Retinal pigment epithelial cell (primary cell): ENCODE results near the gene WNT9A.
"Not testable (repeated sequence)": the region's sequence is repeated elsewhere in the genome, so short reads cannot be mapped to it uniquely, and the experiment has no call there.

Experiments used
- DNase-seq: peaks from one replicate; pipeline ENCODE4 v3.0.0-alpha.2; 2010; ENCODE audit warnings: low read depth
- H3K4me3 ChIP-seq: 2 replicates; pipeline ENCODE4 v1.5.1; 2011; ENCODE audit warnings: mild to moderate bottlenecking, low read length, control low read depth, moderate library complexity
- TF ChIP-seq, protein P1 (sequence below): conservative IDR thresholded peaks from 2 replicates; pipeline ENCODE4 v1.5.1; 2011; ENCODE audit warnings: low read depth, low read length, control low read depth, inconsistent platforms

WNT9A gene

DNA sequence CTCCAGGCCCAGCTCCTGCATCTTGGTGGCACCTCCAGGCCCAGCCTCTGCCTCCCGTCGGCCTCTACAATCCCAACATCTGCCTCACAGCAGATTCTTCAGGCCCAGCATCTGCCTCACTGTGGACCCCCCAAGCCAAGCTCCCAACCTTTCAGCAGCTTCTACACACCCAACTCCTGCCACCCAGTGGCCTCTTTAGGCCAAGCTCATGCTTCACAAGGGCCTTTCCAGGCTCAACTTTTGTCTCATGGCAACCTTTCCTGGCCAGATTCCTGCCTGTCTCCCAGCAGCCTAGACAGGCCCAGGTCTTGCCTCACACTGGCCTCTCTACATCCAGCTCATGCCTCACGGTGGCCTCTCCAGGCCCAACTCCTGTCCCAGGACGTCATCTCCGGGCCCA lies 20.1 kb upstream of the WNT9A start:
- not testable (repeated sequence) for DNase-seq, H3K4me3 ChIP-seq

DNA sequence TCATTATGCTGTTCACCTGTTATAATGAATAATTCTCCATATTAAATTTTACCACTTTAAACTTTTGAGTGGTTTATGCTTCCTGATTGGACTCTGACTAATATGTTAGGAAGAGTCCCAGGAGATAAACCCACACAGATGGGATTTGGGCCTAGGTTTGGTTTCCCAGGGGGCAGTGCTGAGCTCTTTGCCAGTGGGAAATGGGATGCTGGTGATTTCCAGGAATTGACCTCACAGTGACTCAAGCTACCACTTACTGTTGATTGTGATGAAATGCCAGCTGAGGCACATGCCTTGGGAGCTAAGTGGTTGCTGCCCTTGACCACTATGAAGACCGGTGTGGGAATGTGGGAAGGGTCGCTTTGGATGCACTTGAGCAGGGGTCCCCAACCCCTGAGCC lies 19.0 kb upstream of the WNT9A start:
- DNase-seq, H3K4me3 ChIP-seq: not testable (repeated sequence)

DNA sequence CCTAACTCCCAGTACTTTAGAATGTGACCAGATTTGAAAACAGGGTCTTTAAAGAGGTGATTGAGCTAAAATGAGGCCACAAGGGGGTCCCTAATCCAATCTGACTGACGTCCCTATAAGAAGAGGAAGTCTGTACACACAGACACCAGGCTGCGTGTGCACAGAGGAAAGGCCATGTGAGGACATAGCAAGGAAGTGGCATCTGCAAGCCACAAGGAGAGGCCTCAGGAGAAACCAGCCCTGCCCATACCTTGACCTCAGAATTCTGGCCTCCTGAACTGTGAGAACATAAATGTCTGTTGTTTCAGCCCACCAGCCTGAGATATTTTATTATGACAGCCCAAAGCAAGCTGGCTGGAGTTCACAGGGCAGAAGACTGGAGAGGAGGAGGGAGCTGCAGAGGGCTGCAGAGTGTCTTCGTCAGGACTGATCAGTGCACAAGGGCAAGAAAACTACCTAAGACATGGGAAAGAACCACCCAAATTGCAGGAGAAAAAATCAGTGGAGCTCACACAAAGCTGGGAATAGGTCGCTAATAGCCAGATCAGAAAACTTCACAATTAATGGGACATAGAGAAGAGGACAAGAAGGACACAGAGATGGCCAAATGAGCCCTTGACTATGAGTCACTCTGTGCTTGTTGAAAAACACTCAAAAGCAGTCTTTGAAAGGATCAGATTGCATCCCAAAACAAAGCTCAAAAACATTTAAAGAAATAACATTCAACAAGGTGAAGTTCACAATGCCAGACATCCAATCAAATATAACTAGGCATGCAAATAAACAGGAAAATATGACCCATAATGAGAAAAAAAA lies 14.1 kb upstream of the WNT9A start:
- TF ChIP-seq, protein P1, sequence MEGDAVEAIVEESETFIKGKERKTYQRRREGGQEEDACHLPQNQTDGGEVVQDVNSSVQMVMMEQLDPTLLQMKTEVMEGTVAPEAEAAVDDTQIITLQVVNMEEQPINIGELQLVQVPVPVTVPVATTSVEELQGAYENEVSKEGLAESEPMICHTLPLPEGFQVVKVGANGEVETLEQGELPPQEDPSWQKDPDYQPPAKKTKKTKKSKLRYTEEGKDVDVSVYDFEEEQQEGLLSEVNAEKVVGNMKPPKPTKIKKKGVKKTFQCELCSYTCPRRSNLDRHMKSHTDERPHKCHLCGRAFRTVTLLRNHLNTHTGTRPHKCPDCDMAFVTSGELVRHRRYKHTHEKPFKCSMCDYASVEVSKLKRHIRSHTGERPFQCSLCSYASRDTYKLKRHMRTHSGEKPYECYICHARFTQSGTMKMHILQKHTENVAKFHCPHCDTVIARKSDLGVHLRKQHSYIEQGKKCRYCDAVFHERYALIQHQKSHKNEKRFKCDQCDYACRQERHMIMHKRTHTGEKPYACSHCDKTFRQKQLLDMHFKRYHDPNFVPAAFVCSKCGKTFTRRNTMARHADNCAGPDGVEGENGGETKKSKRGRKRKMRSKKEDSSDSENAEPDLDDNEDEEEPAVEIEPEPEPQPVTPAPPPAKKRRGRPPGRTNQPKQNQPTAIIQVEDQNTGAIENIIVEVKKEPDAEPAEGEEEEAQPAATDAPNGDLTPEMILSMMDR: no peak

DNA sequence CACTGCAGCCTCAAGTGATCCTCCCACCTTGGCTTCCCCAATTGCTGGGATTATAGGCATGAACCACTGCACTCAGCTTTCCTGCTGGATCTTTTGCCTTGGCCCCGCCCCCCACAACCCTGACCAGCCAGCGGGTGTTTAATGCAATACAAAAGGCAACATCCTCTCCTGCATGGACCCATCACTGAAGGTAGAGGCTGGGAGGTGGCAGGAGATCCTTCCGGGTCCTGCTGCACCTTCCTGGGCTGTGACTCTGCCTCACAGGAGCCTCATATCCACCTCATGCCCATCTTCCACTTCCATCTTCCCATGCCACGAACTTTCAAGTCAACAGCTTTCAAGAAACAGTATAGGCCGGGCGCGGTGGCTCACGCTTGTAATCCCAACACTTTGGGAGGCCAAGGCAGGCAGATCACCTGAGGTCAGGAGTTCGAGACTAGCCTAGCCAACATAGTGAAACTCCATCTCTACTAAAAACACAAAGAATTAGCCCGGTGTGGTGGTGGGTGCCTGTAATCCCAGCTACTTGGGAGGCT lies 11.7 kb upstream of the WNT9A start:
- H3K4me3 ChIP-seq: no peak overlapping the region
- DNase-seq: no peak
- TF ChIP-seq, protein P1: no peak

More for the DNA sequence above, 14.1 kb upstream of the WNT9A start:
- DNase-seq: no peak
- no peak overlapping the region for H3K4me3 ChIP-seq

DNA sequence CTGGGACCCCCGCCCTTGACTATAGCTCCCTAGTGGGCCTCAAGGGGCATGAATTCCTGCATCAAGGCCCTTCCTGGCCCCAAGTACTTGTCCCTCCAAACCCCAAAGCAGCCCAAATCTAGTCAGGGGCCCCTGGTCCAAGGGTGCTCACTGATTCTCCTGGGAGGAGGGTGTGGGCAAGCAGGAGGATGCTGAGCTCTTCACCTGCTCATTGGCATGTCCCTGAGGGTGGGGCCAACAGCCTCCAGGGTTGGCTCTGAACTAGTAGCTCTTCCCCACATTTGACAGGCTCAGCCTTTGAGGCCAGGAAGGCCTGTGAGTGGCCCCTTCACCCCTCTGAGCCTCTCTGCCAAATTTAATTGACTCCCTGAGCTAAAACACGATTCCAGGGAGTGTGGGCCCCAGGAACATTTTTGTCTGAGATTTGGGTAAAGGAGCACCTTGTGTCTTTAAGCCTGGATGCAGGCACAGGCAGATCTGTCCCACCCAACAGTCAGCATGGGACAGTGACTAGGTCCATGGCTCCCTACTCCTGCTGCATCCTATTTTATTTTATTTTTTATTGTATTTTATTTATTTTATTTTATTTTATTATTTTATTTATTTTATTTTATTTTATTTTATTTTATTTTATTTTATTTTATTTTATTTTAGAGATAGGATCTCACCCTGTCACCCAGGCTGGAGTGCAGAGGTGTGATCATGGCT lies 11.0 kb upstream of the WNT9A start:
- TF ChIP-seq, protein P1: no peak

DNA sequence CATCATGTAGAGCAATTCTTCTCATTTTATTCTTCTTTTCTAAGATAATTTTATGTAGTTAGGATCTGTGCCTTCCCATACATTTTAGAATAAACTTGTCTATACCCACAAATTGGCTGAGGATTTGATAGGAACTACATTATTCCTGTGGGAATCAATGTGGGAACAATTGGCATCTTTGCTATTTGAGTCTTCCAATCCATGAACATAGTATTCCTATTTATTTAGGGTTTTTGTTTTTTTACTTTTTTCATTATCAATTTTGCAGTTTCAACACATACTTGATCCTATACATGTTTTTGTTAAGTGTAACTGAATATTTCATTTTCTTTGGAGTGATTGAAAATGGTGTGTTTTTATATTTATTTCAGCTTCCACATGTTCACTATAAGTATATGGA lies 8.1 kb upstream of the WNT9A start:
- TF ChIP-seq, protein P1: no peak
- H3K4me3 ChIP-seq: no peak overlapping the region
- DNase-seq: no peak

More for the DNA sequence above, 11.0 kb upstream of the WNT9A start:
- no peak overlapping the region for H3K4me3 ChIP-seq
- DNase-seq: no peak

DNA sequence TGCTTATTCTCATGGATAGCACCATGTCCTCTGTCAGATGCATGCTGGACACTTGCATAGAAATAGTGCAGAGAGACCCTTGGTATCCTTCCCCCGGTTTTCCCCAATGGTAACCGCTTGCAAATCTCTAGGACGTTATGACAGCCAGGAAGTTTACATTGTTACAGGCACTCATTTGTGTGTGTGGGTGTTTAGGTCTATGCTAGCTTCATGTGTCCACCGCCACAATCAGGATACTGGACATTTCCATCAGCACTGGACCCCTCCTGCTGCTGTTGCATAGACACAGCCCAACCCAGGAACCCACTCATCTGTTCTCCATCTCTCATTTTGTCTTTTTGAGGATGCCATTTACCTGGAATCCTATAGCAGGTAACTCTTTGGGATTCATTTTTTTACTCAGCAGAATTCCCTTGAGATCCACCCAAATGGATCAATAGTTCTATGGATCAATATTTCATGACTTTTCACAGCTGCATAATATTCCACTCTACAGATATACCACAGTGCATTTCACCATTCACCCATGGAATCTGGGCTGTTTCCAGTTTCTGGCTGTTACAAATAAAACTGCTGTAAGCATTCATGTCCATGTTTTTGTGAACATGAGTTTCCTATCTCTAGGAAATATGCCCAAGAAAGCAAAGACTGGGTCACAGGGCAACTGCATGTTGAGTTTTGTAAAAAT lies 6.6 kb upstream of the WNT9A start:
- no peak for DNase-seq
- no peak overlapping the region for H3K4me3 ChIP-seq
- TF ChIP-seq, protein P1: no peak
